Measurements from ENCODE around the gene KIT. TPM values are rescaled to one million over a fixed set of nuclear protein-coding genes. Genes with fewer than 3 reads are reported as not detected.
"Not testable (repeated sequence)": the region's sequence is repeated elsewhere in the genome, so short reads cannot be mapped to it uniquely, and the experiment has no call there.

Gene KIT
- total RNA-seq, 1 experiment from 2014 or later, result 1.5 TPM

- intact Hi-C loops (cut with micrococcal nuclease; ENCODE audit: unreplicated experiment), result no loop called here
- Histone ChIP-seq H3K36me3 (ENCODE audit: control insufficient read depth, insufficient read depth, low read length) (no peaks in the 10 kb centered on the region), H3K9me3 (ENCODE audit: control insufficient read depth, insufficient read depth, low read depth, low read length) (no peaks in the 10 kb centered on the region), H3K4me3 (ENCODE audit: low read depth in 2 of 2, low read length in 2 of 2) (no peak overlapping the region), H3K27me3 (ENCODE audit: control insufficient read depth, insufficient read depth, low read length) (no peaks in the 10 kb centered on the region), H3K4me1 (ENCODE audit: control insufficient read depth, insufficient read depth, low read length) (no peaks in the 10 kb centered on the region), H3K27ac (ENCODE audit: low read length) (no peak overlapping the region)
- ChIA-PET CTCF (no interaction called here), POLR2A (no interaction called here)
- ATAC-seq (no peak), DNase-seq (ENCODE audit: low read depth, low spot score) (no peak)
- TF ChIP-seq TCF7L2 (IDR thresholded peaks at IDR 0.05; ENCODE audit: low read depth, low read length) (no peak), POLR2AphosphoS5 (IDR thresholded peaks at IDR 0.05; ENCODE audit: low read depth, low read length) (no peak), REST (IDR thresholded peaks at IDR 0.05; ENCODE audit: insufficient read depth in 1 of 2, low read depth in 2 of 2, low read length in 1 of 2) (no peak), CTCF (IDR thresholded peaks at IDR 0.05) (no peak), SIN3A (IDR thresholded peaks at IDR 0.05; ENCODE audit: borderline replicate concordance, insufficient read depth, low read depth, low read length) (no peak)
- no TSS peak for BruUV-seq (replicated peaks)
- in situ Hi-C loops (cut with HindIII; ENCODE audit: low pct_unique_long_range_greater_than_20kb, low sequenced_read_pairs), result no loop called here
Measured at GRCh38 chr4:54632537-54632936, 25.2 kb upstream of the KIT start.

- intact Hi-C loops (cut with micrococcal nuclease; ENCODE audit: unreplicated experiment); DNase-seq (ENCODE audit: low read depth, low spot score); CTCF ChIA-PET; ATAC-seq; in situ Hi-C loops (cut with HindIII; ENCODE audit: low pct_unique_long_range_greater_than_20kb, low sequenced_read_pairs); H3K4me3 ChIP-seq (ENCODE audit: low read depth in 2 of 2, low read length in 2 of 2); H3K9me3 ChIP-seq (ENCODE audit: control insufficient read depth, insufficient read depth, low read depth, low read length); H3K4me1 ChIP-seq (ENCODE audit: control insufficient read depth, insufficient read depth, low read length); H3K27me3 ChIP-seq (ENCODE audit: control insufficient read depth, insufficient read depth, low read length); H3K36me3 ChIP-seq (ENCODE audit: control insufficient read depth, insufficient read depth, low read length); BruUV-seq (replicated peaks); POLR2A ChIA-PET; H3K27ac ChIP-seq (ENCODE audit: low read length): not testable (repeated sequence)
Measured at GRCh38 chr4:54633102-54633740, 24.5 kb upstream of the KIT start.

- ATAC-seq, result no peak
- no peak overlapping the region for H3K4me3 ChIP-seq (ENCODE audit: low read depth in 2 of 2, low read length in 2 of 2)
- H3K27me3 ChIP-seq (ENCODE audit: control insufficient read depth, insufficient read depth, low read length), result no peaks in the 10 kb centered on the region
- H3K4me1 ChIP-seq (ENCODE audit: control insufficient read depth, insufficient read depth, low read length), result no peaks in the 10 kb centered on the region
- H3K36me3 ChIP-seq (ENCODE audit: control insufficient read depth, insufficient read depth, low read length), result no peaks in the 10 kb centered on the region
- ChIA-PET CTCF (no interaction called here), POLR2A (no interaction called here)
- H3K9me3 ChIP-seq (ENCODE audit: control insufficient read depth, insufficient read depth, low read depth, low read length), result no peaks in the 10 kb centered on the region
- in situ Hi-C loops (cut with HindIII; ENCODE audit: low pct_unique_long_range_greater_than_20kb, low sequenced_read_pairs), result no loop called here
- DNase-seq (ENCODE audit: low read depth, low spot score), result no peak
- BruUV-seq (replicated peaks), result no TSS peak
- TF ChIP-seq REST (IDR thresholded peaks at IDR 0.05; ENCODE audit: insufficient read depth in 1 of 2, low read depth in 2 of 2, low read length in 1 of 2), result no peak
- TF ChIP-seq SIN3A (IDR thresholded peaks at IDR 0.05; ENCODE audit: borderline replicate concordance, insufficient read depth, low read depth, low read length), result no peak
- no peak for TF ChIP-seq CTCF (IDR thresholded peaks at IDR 0.05)
- no peak for TF ChIP-seq POLR2AphosphoS5 (IDR thresholded peaks at IDR 0.05; ENCODE audit: low read depth, low read length)
- no peak for TF ChIP-seq TCF7L2 (IDR thresholded peaks at IDR 0.05; ENCODE audit: low read depth, low read length)
- intact Hi-C loops (cut with micrococcal nuclease; ENCODE audit: unreplicated experiment), result no loop called here
- no peak overlapping the region for H3K27ac ChIP-seq (ENCODE audit: low read length)
Measured at GRCh38 chr4:54635318-54635717, 22.4 kb upstream of the KIT start.
